ENCODE data around the gene ANGPTL8. TPM values are rescaled to one million over a fixed set of nuclear protein-coding genes. Genes with fewer than 3 reads are reported as not detected.

The ANGPTL8 gene
- total RNA-seq, 2 experiments from 2014 or later = not detected

DNA sequence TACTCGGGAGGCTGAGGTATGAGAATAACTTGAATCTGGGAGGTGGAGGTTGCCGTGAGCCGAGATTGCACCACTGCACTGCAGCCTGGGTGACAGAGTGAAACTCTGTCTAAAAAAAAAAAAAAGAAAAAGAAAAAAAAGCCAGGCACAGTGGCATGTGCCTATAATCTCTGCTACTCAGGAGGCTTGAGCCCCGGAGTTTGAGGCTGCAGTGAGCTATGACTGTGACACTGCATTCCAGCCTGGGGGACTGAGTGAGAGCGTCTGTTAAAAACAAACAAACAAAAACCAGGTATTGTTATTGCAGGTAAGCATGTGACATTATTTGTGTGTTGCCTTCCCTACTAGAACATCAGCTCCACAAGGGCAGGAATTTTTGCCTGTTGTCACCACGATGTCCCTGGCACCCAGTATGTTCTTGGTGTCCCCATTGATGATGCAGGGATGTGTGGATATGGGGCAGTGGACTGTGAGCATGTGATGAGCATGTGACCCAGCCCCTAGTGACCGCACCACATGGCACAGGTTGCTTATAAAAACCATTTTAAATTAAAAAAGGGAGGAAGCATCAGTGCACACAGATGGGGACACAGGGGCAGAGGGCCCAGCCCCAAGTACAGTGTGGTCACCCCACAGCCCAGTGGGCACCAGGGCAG lies 40.5 kb upstream of the ANGPTL8 start:
- Mint-ChIP-seq H3K9me3 (ENCODE audit: low read depth) (no peaks in the 10 kb centered on the region), H3K27me3 (peaks cover 17% of the 10 kb centered on the region), H3K27ac (no peak overlapping the region), H3K36me3 (no peaks in the 10 kb centered on the region), H3K4me1 (peaks cover 9% of the 10 kb centered on the region), H3K4me3 (no peak overlapping the region)
- CTCF ChIA-PET = interaction anchor here (1.0 to 1.6 kb wide), 2 partner anchors 164 to 262 kb away, joined by 3 to 7 read pairs; no protein-coding TSS in a partner anchor
- no peak for ATAC-seq
- DNase-seq = no peak

GRCh38 chr19:11199517-11199916 lies 39.9 kb upstream of the ANGPTL8 start:
- H3K27me3 Mint-ChIP-seq = peaks cover 17% of the 10 kb centered on the region
- DNase-seq (no peak), ATAC-seq (no peak)
- H3K4me3 Mint-ChIP-seq = no peak overlapping the region
- H3K9me3 Mint-ChIP-seq (ENCODE audit: low read depth) = no peaks in the 10 kb centered on the region
- H3K4me1 Mint-ChIP-seq = peaks cover 9% of the 10 kb centered on the region
- no peaks in the 10 kb centered on the region for H3K36me3 Mint-ChIP-seq
- CTCF ChIA-PET = no interaction called here
- H3K27ac Mint-ChIP-seq = no peak overlapping the region

DNA sequence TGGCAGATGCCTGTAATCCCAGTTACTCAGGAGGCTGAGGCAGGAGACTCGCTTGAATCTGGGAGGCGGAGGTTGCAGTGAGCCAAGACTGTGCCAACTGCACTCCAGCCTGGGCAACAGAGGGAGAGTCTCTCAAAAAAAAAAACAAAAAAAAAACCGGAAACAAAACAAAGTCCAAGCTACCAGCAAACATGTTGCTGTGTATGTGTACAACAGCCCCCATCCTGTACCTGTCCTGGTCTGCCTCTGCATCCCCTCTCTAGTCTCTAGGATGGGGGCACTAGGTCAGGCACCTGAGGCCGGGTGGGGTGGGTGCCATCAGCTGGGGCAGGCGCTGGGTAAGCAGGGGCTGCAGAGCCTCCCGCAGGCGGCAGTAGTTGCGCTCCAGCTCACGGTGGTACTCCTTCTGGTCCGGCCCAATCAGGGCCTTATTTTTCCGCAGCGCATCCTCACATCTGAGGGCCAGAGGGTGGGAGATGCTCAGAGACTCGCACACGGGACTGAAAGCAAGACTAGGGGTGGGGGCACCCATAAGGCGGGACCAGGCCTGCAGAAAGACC lies 39.3 kb upstream of the ANGPTL8 start:
- no peak for ATAC-seq
- Mint-ChIP-seq H3K4me3 (no peak overlapping the region), H3K36me3 (no peaks in the 10 kb centered on the region), H3K9me3 (ENCODE audit: low read depth) (no peaks in the 10 kb centered on the region), H3K27ac (no peak overlapping the region), H3K4me1 (peaks cover 9% of the 10 kb centered on the region), H3K27me3 (peaks cover 17% of the 10 kb centered on the region)
- CTCF ChIA-PET = no interaction called here
- no peak for DNase-seq

GRCh38 chr19:11200931-11201330 lies 38.5 kb upstream of the ANGPTL8 start:
- ATAC-seq (no peak), DNase-seq (no peak)
- H3K27me3 Mint-ChIP-seq = peaks cover 14% of the 10 kb centered on the region
- no peak overlapping the region for H3K4me3 Mint-ChIP-seq
- H3K4me1 Mint-ChIP-seq = peaks cover 5% of the 10 kb centered on the region
- H3K9me3 Mint-ChIP-seq (ENCODE audit: low read depth) = no peaks in the 10 kb centered on the region
- no peaks in the 10 kb centered on the region for H3K36me3 Mint-ChIP-seq
- CTCF ChIA-PET = no interaction called here
- no peak overlapping the region for H3K27ac Mint-ChIP-seq

DNA sequence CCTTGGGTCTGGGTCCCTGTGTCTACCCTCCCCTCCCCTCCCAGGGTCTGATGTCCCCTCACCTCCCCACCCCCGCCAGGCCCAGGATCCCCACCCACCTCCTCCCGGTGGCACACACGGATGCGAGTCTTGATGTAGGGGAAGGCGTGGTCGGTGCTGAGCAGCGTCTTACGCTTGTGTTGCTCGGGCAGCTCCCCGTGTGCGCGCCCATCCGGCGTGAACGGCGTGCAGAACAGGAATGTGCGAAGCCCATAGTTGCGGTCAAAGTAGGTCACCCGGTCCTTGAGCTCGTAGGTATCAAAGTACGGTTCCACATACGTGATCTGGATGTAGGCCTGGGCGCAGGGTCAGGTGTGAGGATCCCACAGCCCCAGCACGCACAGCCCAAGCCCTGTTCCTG lies 37.6 kb upstream of the ANGPTL8 start:
- Mint-ChIP-seq H3K36me3 (no peaks in the 10 kb centered on the region), H3K9me3 (ENCODE audit: low read depth) (no peaks in the 10 kb centered on the region), H3K4me1 (peaks cover 5% of the 10 kb centered on the region), H3K27ac (no peak overlapping the region), H3K4me3 (no peak overlapping the region), H3K27me3 (peaks cover 9% of the 10 kb centered on the region)
- CTCF ChIA-PET = no interaction called here
- no peak for ATAC-seq
- no peak for DNase-seq

- H3K4me1 Mint-ChIP-seq = peaks cover 2% of the 10 kb centered on the region
- H3K27me3 Mint-ChIP-seq = peaks cover 9% of the 10 kb centered on the region
- no peaks in the 10 kb centered on the region for H3K9me3 Mint-ChIP-seq (ENCODE audit: low read depth)
- no peak overlapping the region for H3K27ac Mint-ChIP-seq
- CTCF ChIA-PET = interaction anchor here (1.2 kb wide), 1 partner anchor 64 kb away, joined by 4 read pairs; no protein-coding TSS in a partner anchor
- no peak for DNase-seq
- ATAC-seq = no peak
- no peaks in the 10 kb centered on the region for H3K36me3 Mint-ChIP-seq
- H3K4me3 Mint-ChIP-seq = no peak overlapping the region
Observed at GRCh38 chr19:11202488-11203193, 36.8 kb upstream of the ANGPTL8 start.

DNA sequence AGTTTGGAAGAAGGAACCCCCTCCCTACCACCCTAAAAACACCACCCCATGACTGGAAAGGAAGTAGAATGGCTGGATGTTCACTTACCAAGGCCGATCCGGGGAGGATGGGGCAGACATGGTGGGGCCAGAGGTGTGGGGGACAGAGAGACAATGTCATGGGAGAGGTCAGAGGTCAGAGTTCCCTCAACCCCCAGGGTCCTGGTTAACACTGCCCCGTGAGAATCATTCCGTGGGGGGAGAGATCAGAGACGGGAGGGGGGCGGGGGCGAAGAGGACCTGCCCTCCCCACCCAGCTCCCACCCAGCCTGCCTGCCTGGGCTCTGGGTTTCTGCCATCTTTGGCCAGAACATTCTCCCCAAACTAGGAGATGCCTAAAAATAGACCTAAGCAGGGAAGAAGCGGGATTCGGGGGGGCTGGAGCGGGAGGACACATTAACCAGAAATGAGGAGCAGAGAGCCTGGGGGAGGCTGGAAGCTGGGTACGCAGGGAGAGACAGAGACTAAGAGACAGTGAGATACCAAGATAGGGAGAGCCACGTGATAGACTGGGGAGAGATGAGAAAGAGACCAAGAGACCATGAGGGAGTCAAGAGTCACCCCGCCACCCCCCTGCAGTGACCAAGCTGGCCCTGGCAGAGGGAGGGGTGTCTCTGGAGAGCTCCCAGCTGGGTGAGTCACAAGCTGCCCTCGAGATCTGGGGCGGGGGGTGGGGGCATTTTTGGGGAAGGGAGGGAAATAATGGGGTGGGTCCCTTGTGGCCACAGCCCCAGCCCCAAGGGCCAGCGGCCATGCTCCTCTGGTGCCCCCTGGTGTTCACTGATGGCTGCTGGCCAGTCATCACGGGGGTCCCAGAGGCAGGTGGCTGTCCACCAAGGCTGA lies 36.0 kb upstream of the ANGPTL8 start:
- Mint-ChIP-seq H3K4me3 (no peak overlapping the region), H3K27ac (no peak overlapping the region), H3K9me3 (ENCODE audit: low read depth) (no peaks in the 10 kb centered on the region), H3K36me3 (no peaks in the 10 kb centered on the region), H3K27me3 (peaks cover 6% of the 10 kb centered on the region), H3K4me1 (no peaks in the 10 kb centered on the region)
- ATAC-seq = peak; percentile 10
- DNase-seq = no peak
- CTCF ChIA-PET = interaction anchor here (1.2 kb wide), 1 partner anchor 65 kb away, joined by 4 read pairs; no protein-coding TSS in a partner anchor

GRCh38 chr19:11204076-11204602 lies 35.3 kb upstream of the ANGPTL8 start:
- no peak for DNase-seq
- CTCF ChIA-PET = interaction anchor here (1.2 kb wide), 1 partner anchor 66 kb away, joined by 4 read pairs; no protein-coding TSS in a partner anchor

GRCh38 chr19:11204943-11205349 lies 34.5 kb upstream of the ANGPTL8 start:
- H3K36me3 Mint-ChIP-seq = no peaks in the 10 kb centered on the region
- no peak for ATAC-seq
- H3K4me3 Mint-ChIP-seq = no peak overlapping the region
- H3K27ac Mint-ChIP-seq = no peak overlapping the region
- H3K4me1 Mint-ChIP-seq = no peaks in the 10 kb centered on the region
- H3K27me3 Mint-ChIP-seq = peaks cover 3% of the 10 kb centered on the region
- DNase-seq = no peak
- no peaks in the 10 kb centered on the region for H3K9me3 Mint-ChIP-seq (ENCODE audit: low read depth)
- CTCF ChIA-PET = interaction anchor here (0.6 kb wide), 1 partner anchor 186 kb away, joined by 3 read pairs; no protein-coding TSS in a partner anchor

More at GRCh38 chr19:11204076-11204602, 35.3 kb upstream of the ANGPTL8 start:
- no peak overlapping the region for H3K27ac Mint-ChIP-seq
- no peaks in the 10 kb centered on the region for H3K9me3 Mint-ChIP-seq (ENCODE audit: low read depth)
- peaks cover 6% of the 10 kb centered on the region for H3K27me3 Mint-ChIP-seq
- no peak overlapping the region for H3K4me3 Mint-ChIP-seq
- no peaks in the 10 kb centered on the region for H3K36me3 Mint-ChIP-seq
- no peaks in the 10 kb centered on the region for H3K4me1 Mint-ChIP-seq
- ATAC-seq = no peak

GRCh38 chr19:11205939-11206570 lies 33.4 kb upstream of the ANGPTL8 start:
- Mint-ChIP-seq H3K36me3 (peaks cover 3% of the 10 kb centered on the region), H3K27ac (no peak overlapping the region), H3K4me3 (no peak overlapping the region), H3K27me3 (peaks cover 3% of the 10 kb centered on the region), H3K4me1 (no peaks in the 10 kb centered on the region), H3K9me3 (ENCODE audit: low read depth) (peaks cover 6% of the 10 kb centered on the region)
- CTCF ChIA-PET = interaction anchor here (0.6 kb wide), 1 partner anchor 177 kb away, joined by 3 read pairs; no protein-coding TSS in a partner anchor
- ATAC-seq (no peak), DNase-seq (no peak)

- ATAC-seq (peak; percentile 37), DNase-seq (no peak)
- Mint-ChIP-seq H3K4me1 (no peaks in the 10 kb centered on the region), H3K9me3 (ENCODE audit: low read depth) (peaks cover 8% of the 10 kb centered on the region), H3K36me3 (peaks cover 5% of the 10 kb centered on the region), H3K4me3 (no peak overlapping the region), H3K27ac (no peak overlapping the region), H3K27me3 (peaks cover 3% of the 10 kb centered on the region)
- CTCF ChIA-PET = interaction anchor here (0.7 to 1.9 kb wide), 2 partner anchors 79 to 272 kb away, joined by 4 read pairs; no protein-coding TSS in a partner anchor
Observed at GRCh38 chr19:11208561-11209471, 30.6 kb upstream of the ANGPTL8 start.
